IMR-90 (cell line): ENCODE results near the gene ADD2.

Source experiments
- BHLHE40 ChIP-seq: fragments of 150-350 bp; IDR thresholded peaks from 2 replicates; pipeline ENCODE4 v1.6.1; 2016; ENCODE audit warnings: mild to moderate bottlenecking, low read depth, low read length
- CEBPB ChIP-seq: IDR thresholded peaks from 2 replicates; pipeline ENCODE4 v1.6.1; 2012; ENCODE audit warnings: low read depth, low read length, improper control_type of control experiment
- CHD1 ChIP-seq: IDR thresholded peaks from 2 replicates; pipeline ENCODE4 v1.6.1; 2012; ENCODE audit warnings: low read depth, low read length, improper control_type of control experiment
- CTCF ChIP-seq: conservative IDR thresholded peaks from 2 replicates; pipeline ENCODE4 v1.5.1; 2012; ENCODE audit warnings: mild to moderate bottlenecking, low read depth, low read length, improper control_type of control experiment
- FOS ChIP-seq: fragments of 150-350 bp; IDR thresholded peaks from 2 replicates; pipeline ENCODE4 v1.6.1; 2016; ENCODE audit warnings: low read depth, low read length
- MAFK ChIP-seq: IDR thresholded peaks from 2 replicates; pipeline ENCODE4 v1.6.1; 2012; ENCODE audit warnings: low read depth, low read length, improper control_type of control experiment
- NFE2L2 ChIP-seq: fragments of 150-350 bp; IDR thresholded peaks from 2 replicates; pipeline ENCODE4 v1.6.1; 2016; ENCODE audit warnings: low read depth, mild to moderate bottlenecking, low read length
- POLR2A ChIP-seq: IDR thresholded peaks from 2 replicates; pipeline ENCODE4 v1.6.1; 2012; ENCODE audit warnings: mild to moderate bottlenecking, low read depth, low read length
- RAD21 ChIP-seq: IDR thresholded peaks from 2 replicates; pipeline ENCODE4 v1.6.1; 2012; ENCODE audit warnings: low read length, improper control_type of control experiment
- RCOR1 ChIP-seq: IDR thresholded peaks from 2 replicates; pipeline ENCODE4 v1.6.1; 2012; ENCODE audit warnings: mild to moderate bottlenecking, low read length, improper control_type of control experiment; ENCODE audit not compliant: insufficient replicate concordance
- RFX5 ChIP-seq: IDR thresholded peaks from 2 replicates; pipeline ENCODE4 v1.8.0; 2012; ENCODE audit warnings: low read depth, mild to moderate bottlenecking, low read length, moderate library complexity
- SMC3 ChIP-seq: fragments of 150-350 bp; IDR thresholded peaks from 2 replicates; pipeline ENCODE4 v1.6.1; 2016; ENCODE audit warnings: low read depth, mild to moderate bottlenecking, antibody characterized with exemption, low read length, moderate library complexity

- TF ChIP-seq CHD1, result no peak
- no peak for TF ChIP-seq CTCF
- TF ChIP-seq FOS, result no peak
- no peak for TF ChIP-seq MAFK
- no peak for TF ChIP-seq RFX5
- no peak for TF ChIP-seq POLR2A
- no peak for TF ChIP-seq RAD21
- TF ChIP-seq BHLHE40, result no peak
- no peak for TF ChIP-seq SMC3
- TF ChIP-seq CEBPB, result no peak
- TF ChIP-seq NFE2L2, result no peak
- TF ChIP-seq RCOR1, result no peak
Measured at GRCh38 chr2:70703900-70704549, 64.0 kb downstream of the ADD2 start.
